GM12801 (cell line): ENCODE data around the gene APOO.

ENCODE experiments used
- CTCF ChIP-seq: IDR thresholded peaks from one replicate; pipeline ENCODE4 v1.5.1; 2011; ENCODE audit warnings: control low read depth; ENCODE audit not compliant: insufficient read length; ENCODE audit errors: extremely low read depth

APOO gene

GRCh38 chrX:23870041-23870440 is 37.7 kb downstream of the APOO start:
- TF ChIP-seq CTCF, result no peak

- TF ChIP-seq CTCF, result no peak
Measured at GRCh38 chrX:23864742-23865326, 42.9 kb downstream of the APOO start.

GRCh38 chrX:23861215-23861896 is 46.4 kb downstream of the APOO start:
- TF ChIP-seq CTCF, result no peak

GRCh38 chrX:23857935-23858334 is 49.8 kb downstream of the APOO start:
- no peak for TF ChIP-seq CTCF

- TF ChIP-seq CTCF, result no peak
Measured at GRCh38 chrX:23857363-23857762, 50.4 kb downstream of the APOO start.

GRCh38 chrX:23855569-23855968 is 52.2 kb downstream of the APOO start:
- TF ChIP-seq CTCF, result no peak

- no peak for TF ChIP-seq CTCF
Measured at GRCh38 chrX:23854945-23855344, 52.8 kb downstream of the APOO start.

- no peak for TF ChIP-seq CTCF
Measured at GRCh38 chrX:23854122-23854521, 53.6 kb downstream of the APOO start.
